Activated CD8-positive, alpha-beta memory T cell treated with anti-CD3 and anti-CD28 coated beads for 24 hours (primary cell): ENCODE measurements around the gene B4GALT4.

ENCODE experiments used
- DNase-seq: peaks from one replicate; pipeline ENCODE4 v3.0.0-alpha.2; 2020

The B4GALT4 gene

GRCh38 chr3:119236756-119237155 lies 3.9 kb downstream of the B4GALT4 start:
- DNase-seq: no peak

GRCh38 chr3:119235151-119235550 lies 5.5 kb downstream of the B4GALT4 start:
- no peak for DNase-seq

DNA sequence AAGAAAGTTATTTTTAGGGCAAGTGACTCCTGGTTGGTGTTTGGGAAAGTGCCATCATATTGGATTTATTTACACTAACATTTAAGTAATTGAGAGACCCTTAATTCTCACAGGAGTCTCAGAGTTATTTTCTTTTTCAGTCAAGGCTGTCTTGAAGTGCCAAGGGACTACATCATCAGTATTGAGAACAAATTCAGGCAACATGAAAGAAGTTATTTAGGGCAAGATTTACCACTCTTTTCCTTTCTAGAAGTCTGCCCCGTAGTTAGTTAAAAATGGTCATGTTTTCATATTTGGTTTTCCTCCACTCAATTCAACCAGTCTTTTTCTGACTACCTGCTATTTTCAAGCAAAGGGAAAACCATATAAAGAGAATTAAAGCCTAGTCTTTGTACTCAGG lies 6.1 kb downstream of the B4GALT4 start:
- DNase-seq: no peak

DNA sequence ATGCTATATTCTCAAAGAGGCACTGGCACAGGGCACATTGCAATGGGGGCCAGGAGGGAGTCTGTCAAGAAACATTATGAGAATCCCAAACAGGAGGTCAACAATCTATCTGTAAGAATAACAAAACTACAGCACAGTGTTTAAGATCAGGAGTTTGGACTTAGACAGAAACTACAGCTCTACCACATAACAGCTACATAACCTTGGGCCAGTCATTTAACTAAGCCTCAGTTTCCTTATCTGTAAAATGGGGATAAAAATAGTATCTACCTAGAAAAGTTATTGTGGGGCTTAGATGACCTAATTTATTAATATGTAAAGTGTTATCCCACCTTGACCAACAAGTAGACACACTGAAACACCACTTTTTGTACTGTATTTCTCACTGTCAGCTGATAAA lies 9.9 kb downstream of the B4GALT4 start:
- DNase-seq: no peak

GRCh38 chr3:119230071-119230470 lies 10.6 kb downstream of the B4GALT4 start:
- DNase-seq: no peak

- DNase-seq: no peak
These were observed 11.5 kb downstream of the B4GALT4 start for GRCh38 chr3:119229190-119229589.

- no peak for DNase-seq
These were observed 12.1 kb downstream of the B4GALT4 start for GRCh38 chr3:119228373-119229145.

DNA sequence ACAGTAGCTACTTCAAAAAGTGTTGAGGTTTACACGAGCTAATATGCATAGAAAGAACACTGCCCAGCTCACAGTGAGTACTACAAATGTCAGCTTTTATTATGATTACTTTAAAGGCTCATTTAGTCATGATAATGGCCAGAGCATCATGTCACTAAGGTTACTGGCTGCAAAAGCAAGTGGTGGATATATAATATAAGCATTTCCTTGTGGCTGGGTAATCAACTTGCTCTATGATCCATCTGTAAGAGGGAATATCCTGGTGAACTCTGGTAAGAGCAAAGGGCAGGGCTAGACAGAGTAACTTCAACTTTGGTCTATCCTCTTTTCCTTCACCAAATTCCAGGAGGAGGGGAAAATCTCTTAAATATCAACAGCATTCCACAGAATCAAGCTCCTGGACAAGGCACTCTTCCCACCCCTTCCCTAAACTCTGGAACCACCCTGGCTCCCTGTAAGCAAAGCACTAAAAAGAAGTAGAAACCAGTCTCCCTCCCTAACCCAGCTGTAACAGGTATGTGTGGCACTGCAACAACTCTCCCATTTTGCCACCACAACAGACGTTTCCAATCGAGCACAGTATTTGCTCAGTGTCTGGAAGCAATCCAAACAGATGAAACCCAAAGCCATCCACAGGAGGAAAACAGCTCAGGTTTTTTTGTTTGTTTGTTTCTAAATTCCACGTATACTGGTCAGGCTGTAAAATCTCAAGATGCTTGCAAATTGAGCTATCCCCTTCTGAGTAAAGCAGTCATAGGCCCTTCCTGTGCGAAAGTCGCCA lies 13.4 kb downstream of the B4GALT4 start:
- DNase-seq: no peak

- no peak for DNase-seq
These were observed 15.6 kb downstream of the B4GALT4 start for GRCh38 chr3:119225121-119225520.

GRCh38 chr3:119223511-119223910 lies 17.2 kb downstream of the B4GALT4 start:
- DNase-seq: no peak

DNA sequence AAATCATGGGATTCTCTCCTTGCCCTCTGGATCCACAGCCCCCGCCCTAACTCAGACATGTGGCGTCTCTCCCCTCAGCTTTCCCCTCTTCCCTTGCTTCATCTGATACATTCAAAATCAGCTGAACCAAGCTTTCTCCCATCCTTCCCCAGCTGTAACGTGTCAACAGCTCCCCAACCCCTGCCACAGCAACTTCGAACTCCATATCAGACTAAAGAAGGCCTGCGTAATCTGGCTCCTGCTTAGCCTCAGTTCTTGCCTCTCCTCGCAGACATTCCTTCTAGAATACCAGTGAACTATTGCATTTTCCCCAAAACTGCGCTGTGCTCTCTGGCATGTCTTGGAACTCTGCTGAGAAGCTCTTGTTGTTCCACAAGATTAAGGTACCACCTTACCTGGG lies 18.3 kb downstream of the B4GALT4 start:
- DNase-seq: no peak

GRCh38 chr3:119221779-119222320 lies 18.8 kb downstream of the B4GALT4 start:
- DNase-seq: no peak

DNA sequence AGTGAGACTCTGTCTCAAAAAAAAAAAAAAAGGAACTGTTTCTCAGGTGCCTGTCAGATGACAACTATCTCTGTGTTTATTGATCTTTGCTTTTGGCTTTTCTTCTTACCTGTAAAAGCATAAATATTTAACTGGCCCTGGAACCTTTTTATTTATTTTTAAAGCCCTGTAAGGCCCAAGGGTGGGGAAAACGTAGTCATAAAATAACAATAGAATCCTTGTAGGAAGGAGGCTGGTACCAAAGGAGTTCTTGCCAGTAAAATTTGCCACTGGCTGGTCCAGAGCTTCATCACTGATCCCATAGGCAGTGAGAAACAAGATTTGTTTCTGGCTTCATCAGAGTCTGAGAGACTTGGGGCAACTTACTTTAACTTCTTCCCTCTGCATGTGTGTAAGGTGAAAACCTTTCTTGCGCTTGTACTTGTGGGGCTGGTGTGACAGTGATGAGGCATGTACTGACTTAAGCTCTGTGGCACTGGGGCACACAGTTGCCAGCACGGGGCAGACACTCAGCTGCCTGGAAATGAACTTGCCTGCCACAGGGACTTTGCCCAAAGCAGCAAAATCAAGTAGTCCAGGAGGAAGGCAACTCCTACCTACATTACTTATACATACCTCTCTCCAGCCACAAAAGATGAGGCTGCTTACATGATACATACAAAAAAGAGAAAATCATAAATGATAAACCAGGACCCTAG lies 19.6 kb downstream of the B4GALT4 start:
- no peak for DNase-seq

DNA sequence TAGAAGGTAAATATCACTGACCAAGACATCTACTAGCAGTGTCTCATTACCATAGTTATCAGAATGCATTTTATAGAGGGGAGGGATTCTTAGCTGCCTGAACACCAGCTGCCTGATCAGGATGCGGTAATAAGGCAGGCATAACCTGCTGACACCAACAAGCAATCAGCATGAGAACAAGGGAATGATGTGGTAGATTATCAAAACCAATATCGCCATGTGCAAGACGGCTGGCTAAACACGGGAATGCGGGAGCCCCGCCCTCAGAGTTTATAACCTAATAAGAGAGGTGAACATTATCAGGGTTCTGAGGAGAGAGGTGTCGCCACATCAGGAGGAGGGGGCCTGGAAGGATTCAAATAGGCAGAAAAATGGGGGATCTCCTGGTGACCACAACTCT lies 20.5 kb downstream of the B4GALT4 start:
- DNase-seq: no peak

GRCh38 chr3:119219069-119219468 lies 21.6 kb downstream of the B4GALT4 start:
- DNase-seq: no peak

GRCh38 chr3:119211803-119212202 lies 28.9 kb downstream of the B4GALT4 start:
- DNase-seq: no peak

GRCh38 chr3:119211193-119211592 lies 29.5 kb downstream of the B4GALT4 start:
- no peak for DNase-seq

- no peak for DNase-seq
These were observed 33.2 kb downstream of the B4GALT4 start for GRCh38 chr3:119207512-119207875.

GRCh38 chr3:119206611-119207511 lies 33.8 kb downstream of the B4GALT4 start:
- DNase-seq: no peak

GRCh38 chr3:119205685-119206084 lies 35.0 kb downstream of the B4GALT4 start:
- DNase-seq: no peak

- DNase-seq: no peak
These were observed 35.5 kb downstream of the B4GALT4 start for GRCh38 chr3:119205209-119205608.

DNA sequence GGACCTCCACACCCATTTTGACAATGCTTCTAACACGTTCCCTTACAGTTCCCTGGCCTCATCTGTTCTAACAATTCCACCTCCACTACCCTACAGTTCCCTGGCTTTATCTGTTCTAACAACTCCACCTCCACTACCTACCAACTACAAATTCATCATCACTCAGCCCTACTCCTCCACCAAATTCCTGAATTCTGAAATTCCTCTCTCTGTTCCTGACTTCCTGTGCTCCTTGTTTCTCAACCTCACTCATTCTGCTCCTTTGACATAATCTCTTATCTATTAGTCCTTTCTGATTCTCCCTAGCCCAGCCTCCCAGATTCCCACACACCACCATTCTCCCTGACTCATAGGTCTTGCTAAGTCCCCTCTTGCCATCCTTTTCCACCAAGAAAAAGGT lies 44.8 kb downstream of the B4GALT4 start:
- no peak for DNase-seq

- no peak for DNase-seq
These were observed 45.6 kb downstream of the B4GALT4 start for GRCh38 chr3:119195151-119195476.
